ENCODE measurements around the gene BFSP2. TPM values are rescaled to one million over a fixed set of nuclear protein-coding genes. Genes with fewer than 3 reads are reported as not detected.

The BFSP2 gene
- total and polyA plus RNA-seq, 8 donors: 0.68 to 2.7 (median 1.4) TPM; not detected in 5

DNA sequence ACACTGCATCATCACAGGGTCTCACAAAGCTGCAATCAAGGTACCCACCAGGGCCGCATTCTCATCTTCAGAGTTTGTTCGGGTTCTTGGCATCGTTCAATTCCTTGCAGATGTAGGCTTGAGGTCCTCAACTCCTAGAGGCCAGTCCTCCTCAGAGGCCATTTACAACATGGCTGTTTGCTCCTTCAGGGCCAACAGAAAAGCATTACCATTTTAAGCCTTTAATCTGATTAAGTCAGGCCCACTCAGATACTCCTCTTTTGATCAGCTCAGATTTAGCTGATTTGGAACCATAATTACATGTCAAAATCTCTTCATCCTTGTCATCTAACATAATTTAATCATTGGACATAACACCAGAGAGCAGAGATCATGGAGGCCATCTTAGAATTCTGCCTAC, 55.4 kb downstream of the BFSP2 start:
- Histone ChIP-seq H3K9me3 (no peaks in the 10 kb centered on the region), H3K4me1 (peaks cover 3 to 24% (median 12%) of the 10 kb centered on the region in 4 donors), H3K36me3 (no peaks in the 10 kb centered on the region), H3K27me3 (no peaks in the 10 kb centered on the region), H3K27ac (no peak overlapping the region), H3K4me3 (no peak overlapping the region)
- 78 to 96% (median 95%) methylated on average over 3 of the region's 3 CpGs for WGBS, 5 donors
- TF ChIP-seq EP300 (IDR thresholded peaks at IDR 0.05) (no peak), POLR2A (IDR thresholded peaks at IDR 0.05) (no peak), CTCF (IDR thresholded peaks at IDR 0.05) (no peak), POLR2AphosphoS5 (IDR thresholded peaks at IDR 0.05) (no peak)
- intact Hi-C loops (cut with DNase I; ENCODE audit: low total_unique reads): no loop called here
- no peak for DNase-seq

GRCh38 chr3:133455960-133456359, 56.1 kb downstream of the BFSP2 start:
- no peaks in the 10 kb centered on the region for H3K36me3 ChIP-seq
- no peak overlapping the region for H3K27ac ChIP-seq
- H3K4me3 ChIP-seq: no peak overlapping the region
- intact Hi-C loops (cut with DNase I; ENCODE audit: low total_unique reads): no loop called here
- no peak for DNase-seq
- no peak for TF ChIP-seq CTCF (IDR thresholded peaks at IDR 0.05)
- no peak for TF ChIP-seq EP300 (IDR thresholded peaks at IDR 0.05)
- TF ChIP-seq POLR2A (IDR thresholded peaks at IDR 0.05): no peak
- TF ChIP-seq POLR2AphosphoS5 (IDR thresholded peaks at IDR 0.05): no peak
- peaks cover 3 to 24% (median 14%) of the 10 kb centered on the region in 4 donors for H3K4me1 ChIP-seq
- H3K9me3 ChIP-seq: no peaks in the 10 kb centered on the region
- WGBS, 5 donors: 66 to 92% (median 83%) methylated on average over 2 of the region's 2 CpGs
- H3K27me3 ChIP-seq: no peaks in the 10 kb centered on the region

DNA sequence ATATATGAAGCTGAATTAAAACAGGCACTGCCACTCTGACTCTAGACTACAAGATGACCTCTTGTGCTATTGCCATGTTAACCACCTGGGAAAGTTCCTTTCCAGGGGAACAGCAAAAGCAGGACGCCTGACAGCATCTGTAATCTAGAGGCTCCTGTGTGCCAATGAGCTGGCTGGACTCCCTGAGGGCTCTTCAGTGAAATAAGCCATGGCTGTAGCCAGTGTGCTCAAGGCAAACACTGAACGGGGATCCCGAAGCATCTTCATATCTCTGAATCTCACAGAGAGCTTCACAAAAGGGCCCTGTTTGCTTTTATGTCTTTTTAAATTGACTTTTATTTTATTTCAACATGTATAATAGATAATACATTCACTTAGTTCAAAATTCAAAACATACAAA, 57.2 kb downstream of the BFSP2 start:
- TF ChIP-seq POLR2AphosphoS5 (IDR thresholded peaks at IDR 0.05): no peak
- TF ChIP-seq POLR2A (IDR thresholded peaks at IDR 0.05): no peak
- TF ChIP-seq EP300 (IDR thresholded peaks at IDR 0.05): no peak
- no peak for TF ChIP-seq CTCF (IDR thresholded peaks at IDR 0.05)
- H3K9me3 ChIP-seq: no peaks in the 10 kb centered on the region

DNA sequence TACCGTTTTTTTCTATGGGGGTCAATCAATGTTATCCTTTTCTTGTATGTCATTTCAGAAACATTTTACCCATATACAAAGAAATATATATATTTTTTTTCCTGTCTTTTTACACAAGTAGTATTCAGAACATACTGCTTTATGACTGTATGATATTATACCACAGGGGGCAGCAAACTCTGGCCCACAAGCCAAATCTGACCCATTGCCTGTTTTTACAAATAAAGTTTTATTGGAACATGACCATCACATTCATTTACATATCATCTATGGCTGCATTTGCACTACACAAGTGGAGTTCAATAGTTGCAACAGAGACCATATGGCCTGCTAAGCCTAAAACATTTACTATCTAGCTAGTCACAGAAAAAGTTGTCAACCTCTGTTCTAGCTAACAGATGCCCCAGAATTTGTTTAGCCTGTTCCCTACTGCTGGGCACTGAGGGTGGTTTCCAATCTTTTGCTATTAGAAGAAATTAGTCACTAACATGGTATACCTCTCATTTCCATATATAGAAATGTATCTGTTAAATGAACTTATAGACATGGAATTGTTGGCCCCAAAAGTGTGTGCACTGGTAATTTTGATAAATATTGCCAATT, 57.7 kb downstream of the BFSP2 start:
- Histone ChIP-seq H3K4me3 (no peak overlapping the region), H3K9me3 (no peaks in the 10 kb centered on the region), H3K27me3 (no peaks in the 10 kb centered on the region), H3K36me3 (no peaks in the 10 kb centered on the region), H3K4me1 (peaks cover 0 to 23% (median 13%) of the 10 kb centered on the region in 4 donors), H3K27ac (no peak overlapping the region)
- TF ChIP-seq POLR2AphosphoS5 (IDR thresholded peaks at IDR 0.05): no peak
- no peak for TF ChIP-seq POLR2A (IDR thresholded peaks at IDR 0.05)
- no peak for TF ChIP-seq EP300 (IDR thresholded peaks at IDR 0.05)
- TF ChIP-seq CTCF (IDR thresholded peaks at IDR 0.05): no peak
- WGBS, 5 donors: 78 to 83% (median 82%) methylated on average over 1 of the region's 1 CpG
- DNase-seq: no peak
- intact Hi-C loops (cut with DNase I; ENCODE audit: low total_unique reads): no loop called here

More for the DNA sequence above, 57.2 kb downstream of the BFSP2 start:
- DNase-seq: no peak
- H3K4me1 ChIP-seq: peaks cover 3 to 24% (median 14%) of the 10 kb centered on the region in 4 donors
- intact Hi-C loops (cut with DNase I; ENCODE audit: low total_unique reads): no loop called here
- H3K27me3 ChIP-seq: no peaks in the 10 kb centered on the region
- 67 to 85% (median 77%) methylated on average over 3 of the region's 3 CpGs for WGBS, 5 donors
- H3K4me3 ChIP-seq: no peak overlapping the region
- no peak overlapping the region for H3K27ac ChIP-seq
- no peaks in the 10 kb centered on the region for H3K36me3 ChIP-seq
